ENCODE measurements around the gene TRMT10C. TPM values are rescaled to one million over a fixed set of nuclear protein-coding genes. Genes with fewer than 3 reads are reported as not detected.

TRMT10C gene
- total and polyA plus RNA-seq, 9 of the 15 experiments (the other 6 are each of a cell fraction or from before 2014, with no cell fraction given): 48.6 to 106 (median 63.9) TPM

GRCh38 chr3:101529816-101530685 is 31.6 kb upstream of the TRMT10C start (continued):
- peak; percentile 91; the same call in 1 of the 2 replicates for TF ChIP-seq ZNF395 (CRISPR knock-in tag; IDR thresholded peaks at IDR 0.05)
- TF ChIP-seq NCOA6 (IDR thresholded peaks at IDR 0.05): no peak
- TF ChIP-seq ZNF165 (CRISPR knock-in tag; IDR thresholded peaks at IDR 0.05; ENCODE audit: borderline replicate concordance): no peak
- TF ChIP-seq MITF (IDR thresholded peaks at IDR 0.05): 0 out of 2 replicates have a peak, but pooled peaks have one; percentile 22
- TF ChIP-seq CSDE1 (IDR thresholded peaks at IDR 0.05): no peak
- TF ChIP-seq HEY1 (CRISPR knock-in tag; IDR thresholded peaks at IDR 0.05; ENCODE audit: borderline replicate concordance): no peak
- TF ChIP-seq POLR3A (IDR thresholded peaks at IDR 0.05; ENCODE audit: borderline replicate concordance, extremely low read depth, insufficient read depth, insufficient read length): no peak
- TF ChIP-seq ZNF124 (CRISPR knock-in tag; IDR thresholded peaks at IDR 0.05): no peak
- peak in 1 of 2 experiments; percentile 94; a peak in 2 of 4 replicates for TF ChIP-seq ZMIZ1 (IDR thresholded peaks at IDR 0.05; ENCODE audit: low read depth in 2 of 2, low read length in 2 of 2)
- TF ChIP-seq PRDM10 (IDR thresholded peaks at IDR 0.05; ENCODE audit: partially characterized antibody): peak; percentile 89
- TF ChIP-seq PML (IDR thresholded peaks at IDR 0.05; ENCODE audit: low read length): peak; percentile 96
- TF ChIP-seq KLF6 (CRISPR knock-in tag; IDR thresholded peaks at IDR 0.05; ENCODE audit: borderline replicate concordance): 0 out of 2 replicates have a peak, but pooled peaks have one; percentile 29
- peak; percentile 41 for TF ChIP-seq TAF9B (IDR thresholded peaks at IDR 0.05; ENCODE audit: partially characterized antibody)
